ENCODE results near the gene IL1RAPL1. TPM values are rescaled to one million over a fixed set of nuclear protein-coding genes. Genes with fewer than 3 reads are reported as not detected.
"Not testable (repeated sequence)": the region's sequence is repeated elsewhere in the genome, so short reads cannot be mapped to it uniquely, and the experiment has no call there.

Gene IL1RAPL1
- total RNA-seq, 1 donor from 2014 or later: 0.24 TPM

GRCh38 chrX:29257521-29257920, 670.3 kb downstream of the IL1RAPL1 start:
- peak; percentile 32 for DNase-seq (ENCODE audit: low spot score)

- DNase-seq (ENCODE audit: low spot score): no peak
These were observed 682.1 kb downstream of the IL1RAPL1 start for GRCh38 chrX:29269390-29269789.

GRCh38 chrX:29274517-29274916, 687.3 kb downstream of the IL1RAPL1 start:
- DNase-seq (ENCODE audit: low spot score): no peak

GRCh38 chrX:29275928-29276327, 688.7 kb downstream of the IL1RAPL1 start:
- DNase-seq (ENCODE audit: low spot score): no peak

GRCh38 chrX:29281078-29281742, 694.0 kb downstream of the IL1RAPL1 start:
- no peak for DNase-seq (ENCODE audit: low spot score)

- no peak for DNase-seq (ENCODE audit: low spot score)
These were observed 698.4 kb downstream of the IL1RAPL1 start for GRCh38 chrX:29285664-29286063.

GRCh38 chrX:29295987-29296680, 708.9 kb downstream of the IL1RAPL1 start:
- DNase-seq (ENCODE audit: low spot score): no peak

GRCh38 chrX:29297171-29297800, 710.0 kb downstream of the IL1RAPL1 start:
- DNase-seq (ENCODE audit: low spot score): no peak

- no peak for DNase-seq (ENCODE audit: low spot score)
These were observed 712.4 kb downstream of the IL1RAPL1 start for GRCh38 chrX:29299684-29300083.

GRCh38 chrX:29308726-29309125, 721.5 kb downstream of the IL1RAPL1 start:
- DNase-seq (ENCODE audit: low spot score): no peak

GRCh38 chrX:29315931-29316330, 728.7 kb downstream of the IL1RAPL1 start:
- DNase-seq (ENCODE audit: low spot score): no peak

- no peak for DNase-seq (ENCODE audit: low spot score)
These were observed 730.8 kb downstream of the IL1RAPL1 start for GRCh38 chrX:29318012-29318411.

- DNase-seq (ENCODE audit: low spot score): not testable (repeated sequence)
These were observed 745.2 kb downstream of the IL1RAPL1 start for GRCh38 chrX:29332429-29332828.

- not testable (repeated sequence) for DNase-seq (ENCODE audit: low spot score)
These were observed 745.8 kb downstream of the IL1RAPL1 start for GRCh38 chrX:29333091-29333490.

- no peak for DNase-seq (ENCODE audit: low spot score)
These were observed 761.0 kb downstream of the IL1RAPL1 start for GRCh38 chrX:29348288-29348687.

- no peak for DNase-seq (ENCODE audit: low spot score)
These were observed 772.0 kb downstream of the IL1RAPL1 start for GRCh38 chrX:29359276-29359675.

- DNase-seq (ENCODE audit: low spot score): not testable (repeated sequence)
These were observed 787.5 kb downstream of the IL1RAPL1 start for GRCh38 chrX:29374765-29375164.

GRCh38 chrX:29376584-29376983, 789.3 kb downstream of the IL1RAPL1 start:
- no peak for DNase-seq (ENCODE audit: low spot score)

- peak; percentile 11 for DNase-seq (ENCODE audit: low spot score)
These were observed 795.6 kb downstream of the IL1RAPL1 start for GRCh38 chrX:29382811-29383210.

- DNase-seq (ENCODE audit: low spot score): no peak
These were observed 801.3 kb downstream of the IL1RAPL1 start for GRCh38 chrX:29388509-29388908.

GRCh38 chrX:29397506-29397905, 810.3 kb downstream of the IL1RAPL1 start:
- DNase-seq (ENCODE audit: low spot score): no peak

- no peak for DNase-seq (ENCODE audit: low spot score)
These were observed 820.1 kb downstream of the IL1RAPL1 start for GRCh38 chrX:29407357-29407756.

Measured in umbilical cord (tissue), 2 donors.